Measurements from ENCODE around the gene VASH1.

Gene VASH1

GRCh38 chr14:76773956-76774820, 12.9 kb downstream of the VASH1 start:
- H2AFZ ChIP-seq (ENCODE audit: low read length), result no peak overlapping the region
- no peak overlapping the region for H3K27ac ChIP-seq (ENCODE audit: low read length)
- no peak overlapping the region for H3K9ac ChIP-seq (ENCODE audit: low read length)
- no peaks in the 10 kb centered on the region for H4K20me1 ChIP-seq (ENCODE audit: insufficient read depth, low read length)
- TF ChIP-seq EZH2 (optimal IDR thresholded peaks at IDR 0.05; ENCODE audit: low read depth, low read length), result no peak
- TF ChIP-seq CTCF (IDR thresholded peaks at IDR 0.05; ENCODE audit: low read length), result no peak
- TF ChIP-seq EZH2phosphoT487 (IDR thresholded peaks at IDR 0.05; ENCODE audit: low read length), result no peak
- H3K4me1 ChIP-seq (ENCODE audit: low read length), result no peaks in the 10 kb centered on the region
- no peaks in the 10 kb centered on the region for H3K27me3 ChIP-seq (replicated peaks; ENCODE audit: insufficient read depth, low read length)
- no peaks in the 10 kb centered on the region for H3K79me2 ChIP-seq (ENCODE audit: low read length)
- H3K4me3 ChIP-seq (ENCODE audit: low read length), result no peak overlapping the region
- no peak overlapping the region for H3K4me2 ChIP-seq (ENCODE audit: low read depth, low read length)
- DNase-seq, result no peak
- H3K9me2 ChIP-seq (replicated peaks; ENCODE audit: insufficient read depth, low read length), result no peaks in the 10 kb centered on the region
- H3F3A ChIP-seq (ENCODE audit: insufficient read depth, low read length), result no peaks in the 10 kb centered on the region
- no peaks in the 10 kb centered on the region for H3K9me3 ChIP-seq (replicated peaks; ENCODE audit: insufficient read depth, low read length)
- H3K36me3 ChIP-seq (replicated peaks; ENCODE audit: insufficient read depth, low read length), result no peaks in the 10 kb centered on the region

GRCh38 chr14:76774821-76775694, 13.8 kb downstream of the VASH1 start:
- Histone ChIP-seq H2AFZ (ENCODE audit: low read length) (no peak overlapping the region), H3K9me3 (replicated peaks; ENCODE audit: insufficient read depth, low read length) (no peaks in the 10 kb centered on the region)

More at GRCh38 chr14:76774821-76775694, 13.8 kb downstream of the VASH1 start:
- Histone ChIP-seq H3K36me3 (replicated peaks; ENCODE audit: insufficient read depth, low read length) (no peaks in the 10 kb centered on the region), H3K4me2 (ENCODE audit: low read depth, low read length) (no peak overlapping the region), H3F3A (ENCODE audit: insufficient read depth, low read length) (no peaks in the 10 kb centered on the region), H3K27ac (ENCODE audit: low read length) (no peak overlapping the region), H3K9me2 (replicated peaks; ENCODE audit: insufficient read depth, low read length) (no peaks in the 10 kb centered on the region), H3K4me1 (ENCODE audit: low read length) (no peaks in the 10 kb centered on the region), H3K4me3 (ENCODE audit: low read length) (no peak overlapping the region), H3K9ac (ENCODE audit: low read length) (no peak overlapping the region), H3K27me3 (replicated peaks; ENCODE audit: insufficient read depth, low read length) (no peaks in the 10 kb centered on the region), H3K79me2 (ENCODE audit: low read length) (no peaks in the 10 kb centered on the region), H4K20me1 (ENCODE audit: insufficient read depth, low read length) (no peaks in the 10 kb centered on the region)
- TF ChIP-seq EZH2 (optimal IDR thresholded peaks at IDR 0.05; ENCODE audit: low read depth, low read length) (no peak), CTCF (IDR thresholded peaks at IDR 0.05; ENCODE audit: low read length) (no peak), EZH2phosphoT487 (IDR thresholded peaks at IDR 0.05; ENCODE audit: low read length) (no peak)
- DNase-seq, result no peak

Measured in MM.1S (cell line).